Frontal cortex (tissue), 4 donors: ENCODE data around the gene ERLEC1. TPM values are rescaled to one million over a fixed set of nuclear protein-coding genes. Genes with fewer than 3 reads are reported as not detected.
A peak's percentile ranks its signal among the peaks of the same experiment; 100 is the strongest.
"Not testable (repeated sequence)": the region's sequence is repeated elsewhere in the genome, so short reads cannot be mapped to it uniquely, and the experiment has no call there.

Experiments used
- DNase-seq, 2 donors: peaks; one replicate each; pipeline ENCODE4 v3.0.0; 2012; ENCODE audit warnings: low spot score in 2 of 2
- FAIRE-seq: peaks from 2 replicates; lab custom pipeline; 2012; peaks lifted over from hg19 to GRCh38; lab: Jason Lieb, UNC
- total RNA-seq: library from RNA; depleted of rRNA; stranded (reverse); fragments of >200 nt; gene quantifications from one replicate; pipeline ENCODE4 v1.2.3, GENCODE V29; 2014
- donor health status: control.
- donor health status: control.
- donor health status: control.

The ERLEC1 gene
- 54.2 TPM for total RNA-seq

- no peak for FAIRE-seq
- DNase-seq = peak; percentile 72 to 85
Observed at GRCh38 chr2:53786705-53787613, at the start of gene ERLEC1, which contains the start of gene ASB3. Gene ERLEC1, plus strand, starts transcription at chr2:53787044. Its CDS starts 167 bp downstream, at chr2:53787211. Gene ASB3, minus strand, starts transcription at chr2:53786953. Its CDS starts 21,381 bp downstream, at chr2:53765572.

- DNase-seq = no peak
- FAIRE-seq = no peak
Observed at GRCh38 chr2:53737091-53737490, 49.8 kb upstream of the ERLEC1 start.

- no peak for DNase-seq
- no peak for FAIRE-seq
Observed at GRCh38 chr2:53739032-53739431, 47.8 kb upstream of the ERLEC1 start.

- FAIRE-seq (peak; percentile 92), DNase-seq (no peak)
Observed at GRCh38 chr2:53740170-53740569, 46.7 kb upstream of the ERLEC1 start.

- FAIRE-seq (peak; percentile 64), DNase-seq (no peak)
Observed at GRCh38 chr2:53744395-53745065, 42.3 kb upstream of the ERLEC1 start.

- DNase-seq (no peak), FAIRE-seq (no peak)
Observed at GRCh38 chr2:53750041-53750768, 36.6 kb upstream of the ERLEC1 start.

- DNase-seq = no peak
- FAIRE-seq = no peak
Observed at GRCh38 chr2:53751728-53752127, 35.1 kb upstream of the ERLEC1 start.

GRCh38 chr2:53752385-53752784 lies 34.5 kb upstream of the ERLEC1 start:
- no peak for DNase-seq
- FAIRE-seq = no peak

- DNase-seq = no peak
- no peak for FAIRE-seq
Observed at GRCh38 chr2:53753041-53753440, 33.8 kb upstream of the ERLEC1 start.

- no peak for DNase-seq
- no peak for FAIRE-seq
Observed at GRCh38 chr2:53755121-53755520, 31.7 kb upstream of the ERLEC1 start.

GRCh38 chr2:53756644-53757043 lies 30.2 kb upstream of the ERLEC1 start:
- DNase-seq (no peak), FAIRE-seq (no peak)

GRCh38 chr2:53757206-53757605 lies 29.6 kb upstream of the ERLEC1 start:
- not testable (repeated sequence) for DNase-seq, FAIRE-seq

GRCh38 chr2:53765767-53766166 lies 21.1 kb upstream of the ERLEC1 start:
- FAIRE-seq = no peak
- DNase-seq = no peak

GRCh38 chr2:53767405-53768241 lies 19.2 kb upstream of the ERLEC1 start, which contains the start of gene CHAC2:
Gene CHAC2, plus strand, starts transcription at chr2:53767804. Its CDS starts 83 bp downstream, at chr2:53767887.
- DNase-seq = peak; percentile 63 to 72
- FAIRE-seq = no peak

GRCh38 chr2:53768242-53768542 lies 18.7 kb upstream of the ERLEC1 start:
- DNase-seq = peak in 1 of 2 donors; percentile 44

GRCh38 chr2:53769318-53769945 lies 17.4 kb upstream of the ERLEC1 start:
- FAIRE-seq = no peak
- DNase-seq = no peak

More at GRCh38 chr2:53768242-53768542, 18.7 kb upstream of the ERLEC1 start:
- no peak for FAIRE-seq

- DNase-seq (no peak), FAIRE-seq (no peak)
Observed at GRCh38 chr2:53770264-53770663, 16.6 kb upstream of the ERLEC1 start.

GRCh38 chr2:53777134-53777533 lies 9.7 kb upstream of the ERLEC1 start:
- no peak for DNase-seq
- no peak for FAIRE-seq
